Adrenal gland (tissue), 5 donors: Measurements from ENCODE around the gene GIMAP7.

ENCODE experiments used
- POLR2A ChIP-seq, 2 donors: fragments of 450-650 bp; IDR thresholded peaks; one replicate each; pipeline ENCODE4 v1.6.1; 2017; ENCODE audit warnings: antibody characterized with exemption in 2 of 2, mild to moderate bottlenecking in 2 of 2, moderate library complexity in 1 of 2
- TF ChIP-seq, protein P1 (sequence below), 6 experiments: fragments of 450-650 bp in 4 of 6; fragments of 200-600 bp in 2 of 6; sonication (generic) in 1 of 6; IDR thresholded peaks; 1 replicate in 5 of 6; 2 replicates in 1 of 6; pipeline versions ENCODE4 v1.5.1 to v1.8.0; 2016 to 2021; ENCODE audit warnings: antibody characterized with exemption in 6 of 6, mild to moderate bottlenecking in 2 of 6, moderate library complexity in 1 of 6
- donor health status: DM: no; HTN: no; CAD: no.

DNA sequence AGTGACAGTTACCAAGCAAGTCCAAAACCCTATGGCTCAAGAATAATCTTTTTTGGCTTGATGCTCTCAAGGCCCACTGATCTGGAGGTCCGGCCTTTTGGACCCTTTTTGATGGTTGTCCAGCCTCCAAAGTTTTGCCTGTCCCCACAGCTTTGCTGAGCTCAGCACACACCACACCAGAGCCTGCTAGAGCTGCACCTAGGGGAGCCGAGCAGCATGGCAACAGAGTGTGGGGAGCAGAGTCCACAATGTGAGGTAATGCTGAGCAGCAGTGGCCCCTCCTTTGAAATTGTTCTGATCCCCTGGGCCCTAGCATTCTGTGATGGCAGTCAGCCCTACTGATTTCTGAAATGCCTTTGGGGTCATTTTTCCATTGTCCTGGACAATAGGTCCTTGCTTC, 9.3 kb downstream of the GIMAP7 start:
- TF ChIP-seq POLR2A (IDR thresholded peaks at IDR 0.05), result no peak
- TF ChIP-seq, protein P1, sequence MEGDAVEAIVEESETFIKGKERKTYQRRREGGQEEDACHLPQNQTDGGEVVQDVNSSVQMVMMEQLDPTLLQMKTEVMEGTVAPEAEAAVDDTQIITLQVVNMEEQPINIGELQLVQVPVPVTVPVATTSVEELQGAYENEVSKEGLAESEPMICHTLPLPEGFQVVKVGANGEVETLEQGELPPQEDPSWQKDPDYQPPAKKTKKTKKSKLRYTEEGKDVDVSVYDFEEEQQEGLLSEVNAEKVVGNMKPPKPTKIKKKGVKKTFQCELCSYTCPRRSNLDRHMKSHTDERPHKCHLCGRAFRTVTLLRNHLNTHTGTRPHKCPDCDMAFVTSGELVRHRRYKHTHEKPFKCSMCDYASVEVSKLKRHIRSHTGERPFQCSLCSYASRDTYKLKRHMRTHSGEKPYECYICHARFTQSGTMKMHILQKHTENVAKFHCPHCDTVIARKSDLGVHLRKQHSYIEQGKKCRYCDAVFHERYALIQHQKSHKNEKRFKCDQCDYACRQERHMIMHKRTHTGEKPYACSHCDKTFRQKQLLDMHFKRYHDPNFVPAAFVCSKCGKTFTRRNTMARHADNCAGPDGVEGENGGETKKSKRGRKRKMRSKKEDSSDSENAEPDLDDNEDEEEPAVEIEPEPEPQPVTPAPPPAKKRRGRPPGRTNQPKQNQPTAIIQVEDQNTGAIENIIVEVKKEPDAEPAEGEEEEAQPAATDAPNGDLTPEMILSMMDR (IDR thresholded peaks at IDR 0.05), result no peak
